GM18909 (cell line): ENCODE data around the gene CXorf58.
"Not testable (repeated sequence)": the region's sequence is repeated elsewhere in the genome, so short reads cannot be mapped to it uniquely, and the experiment has no call there.

Experiments used
- ATAC-seq: cut with Tn5 transposase; IDR thresholded peaks from one replicate; pipeline ENCODE4 v1.9.1; 2021; ENCODE audit warnings: mild to moderate bottlenecking; ENCODE audit not compliant: unreplicated experiment, poor library complexity

Gene CXorf58, protein sequence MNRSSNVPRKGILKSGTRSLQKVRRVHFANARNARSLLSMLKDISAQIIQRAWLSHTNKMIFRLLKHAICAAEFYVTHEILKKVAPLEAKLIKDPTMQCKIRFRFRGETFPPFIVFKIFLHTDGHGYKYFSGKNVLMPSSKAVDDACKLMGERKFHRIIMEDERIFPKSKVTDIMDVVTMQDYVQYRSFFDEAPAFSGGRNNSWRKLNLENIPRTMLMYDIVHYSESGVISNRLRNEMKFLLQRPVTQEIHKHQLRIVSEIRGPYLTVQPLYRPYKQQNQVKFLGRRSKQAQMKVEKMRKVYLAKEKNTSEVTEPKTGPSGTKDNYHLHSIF

DNA sequence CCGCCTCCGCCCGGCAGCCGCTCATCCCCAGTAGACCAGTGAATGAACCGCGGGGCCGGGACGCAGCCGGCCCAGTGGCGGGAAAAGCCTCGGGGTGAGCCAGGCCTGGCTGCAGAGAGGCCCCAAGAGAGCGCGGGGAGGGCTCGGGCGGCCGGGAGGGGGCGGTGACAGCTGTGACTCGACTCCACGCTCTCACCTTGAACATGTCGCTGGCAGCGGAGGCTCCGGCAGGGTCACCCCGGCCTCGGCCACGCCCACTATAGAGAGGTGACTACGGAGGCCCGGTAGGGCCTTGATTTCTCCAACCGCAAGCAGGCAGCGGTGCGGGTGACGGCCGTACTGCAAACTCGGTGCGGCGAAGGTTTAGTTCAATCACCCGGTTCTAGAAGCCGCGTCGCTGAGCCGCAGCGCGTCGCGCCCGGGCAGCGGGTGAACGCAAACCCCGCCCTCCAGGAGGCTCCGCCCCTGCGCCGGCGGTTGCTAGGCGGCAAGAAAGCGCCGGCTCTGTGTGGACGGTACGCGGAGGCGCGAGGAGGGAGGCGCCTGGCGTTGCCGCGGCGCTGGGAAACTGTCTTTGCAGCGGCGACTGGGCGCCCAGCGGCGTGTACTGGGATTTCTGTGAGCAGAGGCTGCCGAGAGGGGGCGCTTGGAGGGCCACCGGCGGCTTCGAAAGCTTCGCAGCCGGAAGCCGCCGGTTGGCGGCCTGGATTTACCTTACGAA lies at the start of gene CXorf58, which contains the start of gene APOO:
CXorf58 (plus strand) TSS at position 509 of the 721 bp plus-strand sequence. CDS start 2,297 bp downstream, outside the sequence.
APOO (minus strand) TSS at position 441 of the 721 bp plus-strand sequence; CDS start at position 205, 236 bp downstream.
- ATAC-seq, result peak; percentile 93

DNA sequence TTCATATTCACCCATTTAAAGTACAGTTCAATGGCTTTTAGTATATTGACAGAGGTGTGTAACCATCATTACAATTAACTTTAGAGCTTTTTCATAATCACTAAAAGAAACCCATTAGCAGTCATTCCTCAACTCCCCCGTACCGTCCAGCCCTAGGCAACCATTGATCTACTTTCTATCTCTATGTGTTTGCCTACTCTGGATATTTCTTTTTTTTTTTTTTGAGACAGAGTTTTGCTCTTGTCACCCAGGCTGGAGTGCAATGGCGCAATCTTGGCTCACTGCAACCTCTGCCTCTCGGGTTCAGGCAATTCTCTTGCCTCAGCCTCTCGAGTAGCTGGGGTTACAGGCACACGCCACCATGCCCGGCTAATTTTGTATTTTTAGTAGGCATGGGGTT lies 48.6 kb upstream of the CXorf58 start:
- not testable (repeated sequence) for ATAC-seq

DNA sequence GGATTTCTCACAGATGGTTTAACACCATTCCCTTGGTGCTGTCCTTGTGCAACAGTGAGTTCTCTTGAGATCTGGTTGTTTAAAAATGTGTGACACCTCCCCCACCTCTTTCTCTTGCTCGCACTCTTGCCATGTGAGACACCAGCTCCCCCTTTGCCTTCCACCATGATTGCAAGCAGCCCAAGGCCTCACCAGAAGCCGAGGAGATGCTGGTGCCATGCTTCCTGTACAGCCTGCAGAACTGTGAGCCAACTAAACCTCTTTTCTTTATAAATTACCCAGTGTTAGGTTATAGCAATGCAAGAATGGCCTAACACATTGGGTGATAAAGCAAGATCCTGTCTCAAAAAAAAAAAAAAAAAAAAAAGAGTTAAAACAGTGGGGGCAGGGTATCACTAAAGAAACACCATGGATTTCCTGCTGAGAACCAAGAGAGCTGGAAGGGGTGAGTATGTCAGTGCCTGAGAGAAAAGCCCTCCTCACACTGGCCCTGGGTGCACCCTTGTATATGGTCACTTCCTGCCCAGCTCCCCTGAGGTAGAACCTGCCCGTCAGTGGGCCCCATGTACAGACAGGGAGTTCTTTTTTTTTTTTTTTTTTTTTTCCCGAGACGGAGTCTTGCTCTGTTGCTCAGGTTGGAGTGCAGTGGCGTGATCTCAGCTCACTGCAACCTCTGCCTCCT lies 46.5 kb upstream of the CXorf58 start:
- no peak for ATAC-seq

DNA sequence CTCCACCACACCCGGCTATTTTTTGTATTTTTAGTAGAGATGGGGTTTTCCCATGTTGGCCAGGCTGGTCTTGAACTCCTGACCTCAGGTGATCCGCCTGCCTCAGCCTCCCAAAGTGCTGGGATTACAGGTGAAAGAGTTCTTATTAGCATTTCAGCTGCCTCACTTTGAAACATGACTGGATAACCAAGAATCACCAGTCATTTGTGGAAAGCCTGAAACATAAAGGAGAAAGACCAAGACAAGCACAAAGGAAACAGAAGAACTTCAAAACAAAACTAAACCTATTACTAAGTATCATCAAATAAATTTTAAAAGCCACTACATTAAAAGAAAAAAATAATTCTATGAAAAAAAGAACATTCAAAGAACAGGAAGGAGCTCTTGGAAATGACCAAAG lies 45.9 kb upstream of the CXorf58 start:
- not testable (repeated sequence) for ATAC-seq

DNA sequence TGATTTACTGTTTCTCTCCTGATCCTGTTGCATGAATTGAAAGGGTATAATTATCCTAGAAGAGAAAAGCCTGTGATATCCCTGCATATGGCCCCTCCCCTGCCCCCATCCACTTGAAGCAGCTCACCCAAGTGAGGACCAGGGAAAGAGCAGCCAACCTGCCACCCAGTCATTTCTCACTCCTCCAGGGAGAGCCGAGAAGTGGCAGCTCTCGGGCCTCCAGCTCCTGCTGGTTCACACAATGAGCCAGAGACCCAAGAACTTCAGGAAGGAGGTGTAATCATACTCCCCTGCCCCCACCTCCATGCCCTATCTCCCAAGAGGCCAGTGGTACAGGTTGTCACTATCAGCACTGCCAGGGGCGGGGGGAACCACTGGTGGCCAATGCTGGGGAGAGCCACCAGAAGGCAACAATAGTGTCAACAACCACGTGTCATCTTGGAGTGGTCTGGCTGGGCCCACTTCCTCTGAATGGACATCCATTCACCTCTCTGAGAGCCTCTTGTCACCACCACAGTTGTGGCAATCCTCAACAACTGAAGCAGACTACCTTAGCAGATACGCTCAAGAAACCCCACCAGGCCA lies 43.0 kb upstream of the CXorf58 start:
- ATAC-seq, result no peak

DNA sequence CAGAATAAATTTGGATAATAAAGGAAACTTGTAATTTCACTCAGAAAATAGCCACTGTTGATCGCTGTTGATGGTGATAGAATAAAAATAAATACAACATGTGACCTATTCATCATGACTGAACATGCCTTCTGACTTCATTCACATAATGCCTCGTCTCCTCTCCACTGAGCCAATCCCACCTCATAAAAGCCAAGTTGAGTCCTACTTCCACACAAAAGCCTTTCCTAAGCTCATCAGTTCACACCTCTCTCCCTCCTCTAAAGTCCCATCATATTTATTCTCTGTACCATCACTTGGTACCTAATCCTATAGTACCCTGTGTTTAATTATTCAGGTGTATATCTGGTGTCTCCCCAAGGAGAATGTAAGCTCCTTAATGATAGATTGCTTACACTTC lies 37.8 kb upstream of the CXorf58 start:
- no peak for ATAC-seq

DNA sequence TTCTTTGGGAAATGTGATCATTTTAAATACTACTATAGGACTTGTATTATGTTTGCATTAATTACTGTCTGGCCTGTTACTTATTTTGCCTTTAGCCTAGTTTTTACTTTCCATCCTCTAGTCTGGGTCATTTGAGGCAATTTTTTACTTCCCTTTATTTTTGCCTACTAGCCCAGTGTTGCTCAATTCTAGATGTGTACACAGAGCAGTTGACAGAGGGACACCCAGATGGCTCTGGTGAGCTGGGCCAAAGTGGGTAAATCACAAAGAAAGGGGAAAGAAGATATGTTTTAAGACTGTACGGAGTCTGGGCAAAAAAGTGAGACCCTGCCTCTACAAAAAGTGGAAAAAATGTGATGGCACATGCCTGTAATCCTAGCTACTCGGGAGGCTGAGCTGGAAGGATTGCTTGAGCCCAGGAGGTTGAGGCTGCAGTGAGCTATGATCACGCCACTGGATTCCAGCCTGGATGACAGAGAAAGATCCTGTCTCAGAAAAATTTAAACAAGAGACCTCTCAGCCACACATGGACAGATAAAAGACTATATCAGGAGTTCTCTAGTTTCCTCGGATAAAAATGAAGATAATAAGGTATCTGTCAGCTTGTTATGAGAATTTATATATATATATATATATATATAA lies 35.8 kb upstream of the CXorf58 start:
- no peak for ATAC-seq

DNA sequence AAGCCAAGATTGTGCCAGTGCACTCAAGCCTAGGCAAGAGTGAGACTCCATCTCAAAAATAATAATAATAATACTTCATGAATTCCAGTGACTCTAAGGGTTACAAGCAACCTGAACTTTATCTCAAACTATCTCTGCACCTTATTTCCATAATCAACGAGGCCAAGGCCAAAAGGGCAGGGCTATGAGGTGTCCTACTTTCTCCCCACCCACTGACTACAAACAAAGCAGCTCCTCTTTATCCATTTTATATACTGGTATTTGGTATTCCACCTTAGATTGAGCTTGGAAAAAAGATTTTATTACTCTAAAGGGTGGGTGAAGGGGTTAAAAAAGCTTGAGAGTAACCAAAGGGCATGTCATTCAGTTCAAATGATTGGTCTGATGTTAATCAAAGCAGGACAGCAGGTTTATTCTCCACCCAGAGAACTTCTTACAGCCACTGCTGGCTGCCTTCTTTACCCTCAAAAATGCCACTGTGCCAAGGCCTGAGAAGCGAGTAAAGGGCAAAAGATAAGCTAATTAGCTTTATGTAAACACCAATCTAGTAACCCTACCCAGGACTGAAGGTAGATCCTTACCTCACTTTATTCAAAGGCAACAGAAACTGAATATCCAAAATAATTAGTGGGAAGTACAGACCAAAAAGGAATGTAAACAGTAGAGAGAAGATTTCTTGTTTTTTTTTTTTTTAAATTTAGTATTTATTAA lies 28.3 kb upstream of the CXorf58 start:
- no peak for ATAC-seq

DNA sequence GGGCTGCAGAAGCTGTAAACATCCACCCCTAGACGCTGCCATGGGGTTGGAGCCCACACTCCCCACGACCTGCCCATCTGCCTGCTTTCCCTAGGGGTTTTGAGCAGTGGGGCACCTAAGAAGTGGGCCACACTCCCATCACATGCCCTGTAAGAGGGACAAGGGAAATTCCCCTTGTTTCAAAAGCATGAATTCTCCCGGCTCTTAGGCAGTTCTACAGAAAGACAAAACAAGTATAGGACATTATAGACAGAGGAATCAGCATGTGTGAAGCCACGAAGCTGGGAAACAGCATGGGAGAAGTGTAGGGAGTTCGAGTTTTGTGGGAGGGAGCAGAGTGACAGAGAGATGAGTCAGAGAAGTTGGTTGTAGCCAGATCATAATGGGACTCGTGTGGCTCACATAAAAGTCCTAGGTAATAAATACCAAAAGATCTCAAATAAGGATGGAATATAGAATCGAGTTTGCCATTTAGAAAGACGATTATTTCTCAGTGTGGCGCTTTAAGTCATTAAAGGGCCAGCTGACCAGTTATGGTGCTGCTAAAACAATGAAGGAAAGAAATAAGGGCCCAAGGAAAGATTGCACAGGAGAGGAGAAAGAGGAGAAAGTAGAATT lies 24.0 kb upstream of the CXorf58 start:
- ATAC-seq, result no peak

DNA sequence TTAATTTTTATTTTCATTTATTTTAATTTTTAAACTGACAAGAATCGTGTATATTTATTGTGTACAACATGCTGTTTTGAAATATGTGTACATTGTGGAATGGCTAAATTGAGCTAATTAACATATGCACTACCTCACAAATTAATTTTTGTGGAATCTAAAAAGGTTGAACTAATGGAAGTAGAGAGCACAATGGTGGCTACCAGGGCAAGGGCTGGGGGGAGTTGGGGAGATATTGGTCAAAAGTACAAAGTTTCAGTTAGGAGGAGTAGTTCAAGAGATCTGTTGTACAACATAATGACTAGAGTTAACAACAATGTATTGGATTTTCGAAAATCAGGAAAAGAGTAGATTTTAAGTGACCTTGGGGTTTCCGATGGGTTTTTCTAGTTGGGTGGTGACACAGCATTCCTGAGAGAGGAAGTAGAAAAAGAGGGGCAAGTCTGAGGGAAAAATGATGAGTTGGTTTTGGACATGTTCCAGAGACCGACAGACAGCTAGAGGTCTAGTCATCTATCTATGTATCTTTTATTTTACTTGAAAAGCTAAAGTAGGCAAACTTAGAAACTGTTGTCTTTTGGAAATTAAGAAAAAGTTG lies 23.3 kb upstream of the CXorf58 start:
- ATAC-seq, result no peak

DNA sequence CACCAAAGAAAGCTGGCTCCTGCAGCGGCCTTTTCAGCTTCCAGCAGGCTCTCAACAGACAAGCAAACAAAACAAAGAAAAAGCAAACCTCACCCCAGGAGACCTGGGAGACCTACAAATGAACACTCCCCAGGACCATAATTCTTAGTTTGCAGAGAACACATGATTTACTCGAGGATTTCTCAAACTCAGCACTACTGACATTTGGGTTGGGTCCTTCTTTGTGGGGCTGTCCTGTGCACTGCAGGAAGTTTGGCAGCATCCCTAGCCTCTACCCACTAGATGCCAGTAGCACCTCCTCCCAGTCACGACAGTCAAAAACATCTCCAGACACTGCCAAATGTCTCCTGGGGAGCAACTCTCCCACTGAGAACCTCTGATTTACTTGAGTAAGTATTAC lies 22.0 kb upstream of the CXorf58 start:
- ATAC-seq, result no peak

DNA sequence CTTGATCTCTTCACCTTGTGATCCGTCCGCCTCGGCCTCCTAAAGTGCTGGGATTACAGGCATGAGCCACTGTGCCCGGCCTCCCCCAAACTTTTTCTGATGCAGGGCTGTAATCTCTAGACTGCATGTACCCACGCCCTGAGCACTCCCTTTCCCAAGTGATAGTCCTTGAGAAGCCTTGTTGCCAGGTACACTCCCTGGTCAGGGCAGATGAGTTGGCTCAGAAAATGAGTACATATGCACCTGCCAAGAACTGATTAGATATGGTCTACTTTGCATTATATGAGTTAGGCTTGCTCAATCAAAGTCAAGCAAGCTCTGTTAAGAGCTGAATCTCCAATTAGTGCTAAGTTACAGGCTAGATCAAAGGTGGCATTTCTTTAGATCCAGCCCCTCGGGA lies 20.4 kb upstream of the CXorf58 start:
- no peak for ATAC-seq

DNA sequence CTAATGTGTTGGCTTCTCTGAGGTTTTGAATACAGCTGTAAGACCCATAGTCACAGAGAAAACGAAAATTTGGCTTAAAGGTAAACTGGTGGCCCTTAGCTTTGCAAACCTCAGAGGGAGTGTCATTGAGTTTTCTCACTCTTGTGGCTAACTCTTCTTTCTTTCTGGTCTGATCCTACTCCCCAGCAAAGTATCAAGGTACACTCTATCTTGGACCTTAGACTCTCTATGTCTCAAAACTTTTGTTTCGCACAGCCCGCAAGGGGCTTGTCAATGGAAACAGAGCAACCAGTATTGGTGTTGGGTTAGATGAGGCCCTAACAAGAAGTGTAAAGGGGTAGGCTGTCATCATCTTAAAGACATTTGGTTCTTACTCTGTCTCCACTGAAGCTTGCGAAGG lies 19.9 kb upstream of the CXorf58 start:
- ATAC-seq, result no peak

DNA sequence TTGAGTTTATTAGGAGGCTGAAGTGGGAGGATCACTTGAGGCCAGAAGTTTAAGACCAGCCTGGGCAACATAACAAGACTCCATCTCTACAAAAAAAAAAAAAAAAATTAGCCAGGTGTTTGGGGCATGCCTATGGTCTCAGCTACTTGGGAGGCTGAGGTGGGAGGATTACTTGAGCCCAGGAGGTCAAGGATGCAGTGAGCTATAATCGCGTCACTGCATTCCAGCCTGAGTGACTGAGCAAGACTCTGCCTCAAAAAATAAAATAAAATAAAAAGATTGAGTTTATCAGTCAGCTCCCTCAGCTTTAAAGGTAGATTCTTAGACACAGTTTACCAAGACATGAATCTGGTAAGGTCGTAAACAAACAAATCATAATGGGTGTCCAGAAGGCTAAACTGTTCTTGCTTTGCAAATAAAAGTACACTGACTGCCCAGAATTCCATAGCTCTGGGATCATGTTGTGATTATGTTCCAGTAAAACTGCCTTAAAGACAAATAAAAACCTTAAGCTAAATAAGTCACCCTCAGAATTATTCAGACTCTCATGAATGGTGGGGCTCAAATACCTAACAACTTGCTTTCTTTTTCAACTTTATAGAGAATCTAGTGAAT lies 18.8 kb upstream of the CXorf58 start:
- no peak for ATAC-seq

DNA sequence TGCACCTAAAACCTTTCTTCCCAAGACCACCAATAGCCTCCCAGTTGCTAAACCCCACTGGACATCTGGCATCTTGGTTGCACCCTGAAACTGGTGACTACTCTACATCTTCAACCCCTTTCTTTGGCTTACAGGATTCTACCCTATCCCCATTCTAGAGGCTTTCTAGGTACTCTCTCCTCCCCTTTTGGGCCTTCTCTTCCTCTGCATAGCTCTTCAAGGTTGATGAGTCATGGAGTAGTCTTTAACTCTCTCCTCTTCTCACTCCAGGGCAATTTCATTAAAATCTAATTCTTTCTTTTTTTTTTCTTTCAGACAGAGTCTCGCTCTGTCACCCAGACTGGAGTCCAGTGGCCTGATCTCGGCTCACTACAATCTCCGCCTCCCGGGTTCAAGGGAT lies 16.9 kb upstream of the CXorf58 start:
- no peak for ATAC-seq

DNA sequence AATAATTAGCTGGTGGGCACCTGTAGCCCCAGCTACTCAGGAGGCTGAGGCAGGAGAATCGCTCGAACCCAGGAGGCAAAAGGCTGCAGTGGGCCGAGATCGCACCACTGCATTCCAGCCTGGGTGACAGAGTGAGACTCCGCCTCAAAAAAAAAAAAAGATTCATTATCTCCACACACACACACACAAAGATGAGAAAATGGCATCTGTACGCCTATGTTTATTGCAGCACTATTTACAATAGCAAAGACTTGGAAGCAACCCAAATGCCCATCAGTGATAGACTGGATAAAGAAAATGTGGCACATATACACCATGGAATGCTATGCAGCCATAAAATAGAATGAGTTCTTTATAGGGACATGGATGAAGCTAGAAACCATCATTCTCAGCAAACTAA lies 12.8 kb upstream of the CXorf58 start:
- not testable (repeated sequence) for ATAC-seq

DNA sequence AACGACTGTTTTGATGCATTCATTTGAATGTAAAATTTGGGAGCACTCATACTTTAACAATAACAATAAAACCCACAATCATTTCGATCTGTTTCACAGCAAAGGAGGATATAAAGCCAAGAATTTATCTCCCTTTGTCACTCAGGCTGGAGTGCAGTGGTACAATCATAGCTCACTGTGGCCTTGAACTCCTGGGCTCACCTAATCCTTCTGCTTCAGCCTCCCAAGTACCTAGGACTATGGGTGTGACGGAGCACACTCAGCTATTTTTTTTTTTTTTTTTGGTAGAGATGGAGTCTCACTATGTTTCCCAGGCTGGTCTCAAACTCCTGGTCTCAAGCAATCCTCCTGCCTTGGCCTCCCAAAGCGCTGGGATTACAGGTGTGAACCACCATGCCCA lies 11.3 kb upstream of the CXorf58 start:
- not testable (repeated sequence) for ATAC-seq

DNA sequence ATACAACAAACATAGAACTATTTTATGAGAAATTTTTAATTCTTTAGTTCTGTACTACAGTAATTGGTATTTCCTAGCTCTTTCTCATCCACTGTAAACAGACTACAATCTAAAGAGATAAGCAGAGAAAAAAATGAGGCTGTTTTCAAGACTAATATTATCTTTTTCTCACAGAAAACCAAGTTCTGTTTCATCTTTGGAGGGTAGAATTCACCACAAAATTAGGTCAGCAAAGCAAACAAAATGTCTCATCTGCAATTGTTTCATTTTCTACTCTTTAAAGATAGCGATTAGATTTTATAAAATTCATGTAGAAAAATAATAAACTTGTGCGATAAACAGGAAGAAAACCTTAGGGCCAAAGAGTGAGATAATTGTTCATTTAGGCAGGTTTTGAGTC lies 10.8 kb upstream of the CXorf58 start:
- ATAC-seq, result no peak
